Suprapubic skin (tissue), 4 donors: ENCODE measurements around the gene DDC.

Experiments used
- EP300 ChIP-seq: sonication (generic); formaldehyde crosslinking; IDR thresholded peaks from one replicate; pipeline ENCODE4 v1.6.1; 2017; ENCODE audit warnings: antibody characterized with exemption
- POLR2A ChIP-seq, 2 donors: fragments of 450-650 bp; IDR thresholded peaks; one replicate each; pipeline ENCODE4 v1.6.1; 2017; ENCODE audit warnings: antibody characterized with exemption in 2 of 2, mild to moderate bottlenecking in 2 of 2, moderate library complexity in 2 of 2
- POLR2AphosphoS5 ChIP-seq, 3 donors: sonication (generic); formaldehyde crosslinking; IDR thresholded peaks; one replicate each; pipeline ENCODE4 v1.6.1; 2017; ENCODE audit warnings: antibody characterized with exemption in 3 of 3
- TF ChIP-seq, protein P1 (sequence below), 2 donors: fragments of 200-600 bp in 1 of 2; fragments of 450-650 bp in 1 of 2; sonication (generic) in 1 of 2; IDR thresholded peaks; one replicate each; pipeline ENCODE4 v1.5.1; 2016 to 2019; ENCODE audit warnings: antibody characterized with exemption in 2 of 2, mild to moderate bottlenecking in 1 of 2, moderate library complexity in 1 of 2

DNA sequence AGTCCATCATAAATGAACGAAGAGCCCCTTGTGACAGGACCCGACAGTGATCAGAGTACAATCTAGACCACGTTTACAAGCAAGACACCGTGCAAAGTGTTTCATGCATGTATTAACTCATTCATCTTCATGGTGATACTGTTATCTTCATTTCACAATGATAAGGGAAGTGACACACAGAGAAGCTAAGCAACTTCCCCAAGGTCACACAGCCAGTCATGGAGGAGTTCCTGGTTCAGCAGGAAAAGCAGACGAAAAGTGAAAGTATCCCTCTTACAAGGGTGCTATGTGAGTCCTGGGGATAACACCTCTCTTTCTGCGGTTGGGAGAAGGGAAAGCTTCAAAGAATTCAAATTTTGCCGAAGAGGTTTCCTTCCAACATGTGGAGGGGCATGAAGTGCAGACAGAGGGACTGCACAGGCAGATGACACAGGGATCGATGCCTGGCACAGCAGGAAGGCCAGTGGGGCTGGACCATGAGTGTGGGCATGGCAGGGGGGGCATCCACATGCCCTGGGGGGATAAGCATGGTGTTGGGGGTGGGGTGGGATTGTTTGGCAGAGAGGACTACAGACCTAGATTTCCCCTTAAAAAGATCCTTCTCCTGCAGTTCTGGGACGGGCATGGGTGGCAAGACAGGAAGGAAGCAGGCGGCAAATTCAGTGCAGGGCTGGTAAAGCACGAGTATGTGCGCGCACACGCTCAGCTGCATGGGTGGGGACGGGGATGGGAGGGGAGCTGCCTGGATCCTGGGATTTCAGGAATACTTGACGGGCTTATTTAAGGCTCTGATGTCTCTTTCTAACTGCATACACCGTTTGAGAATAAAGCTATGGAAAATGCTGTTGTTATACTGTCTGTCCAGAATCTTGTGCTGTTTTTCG, 33.5 kb upstream of the DDC start:
- TF ChIP-seq, protein P1, sequence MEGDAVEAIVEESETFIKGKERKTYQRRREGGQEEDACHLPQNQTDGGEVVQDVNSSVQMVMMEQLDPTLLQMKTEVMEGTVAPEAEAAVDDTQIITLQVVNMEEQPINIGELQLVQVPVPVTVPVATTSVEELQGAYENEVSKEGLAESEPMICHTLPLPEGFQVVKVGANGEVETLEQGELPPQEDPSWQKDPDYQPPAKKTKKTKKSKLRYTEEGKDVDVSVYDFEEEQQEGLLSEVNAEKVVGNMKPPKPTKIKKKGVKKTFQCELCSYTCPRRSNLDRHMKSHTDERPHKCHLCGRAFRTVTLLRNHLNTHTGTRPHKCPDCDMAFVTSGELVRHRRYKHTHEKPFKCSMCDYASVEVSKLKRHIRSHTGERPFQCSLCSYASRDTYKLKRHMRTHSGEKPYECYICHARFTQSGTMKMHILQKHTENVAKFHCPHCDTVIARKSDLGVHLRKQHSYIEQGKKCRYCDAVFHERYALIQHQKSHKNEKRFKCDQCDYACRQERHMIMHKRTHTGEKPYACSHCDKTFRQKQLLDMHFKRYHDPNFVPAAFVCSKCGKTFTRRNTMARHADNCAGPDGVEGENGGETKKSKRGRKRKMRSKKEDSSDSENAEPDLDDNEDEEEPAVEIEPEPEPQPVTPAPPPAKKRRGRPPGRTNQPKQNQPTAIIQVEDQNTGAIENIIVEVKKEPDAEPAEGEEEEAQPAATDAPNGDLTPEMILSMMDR (IDR thresholded peaks at IDR 0.05) = no peak
- TF ChIP-seq POLR2A (IDR thresholded peaks at IDR 0.05) (no peak), POLR2AphosphoS5 (IDR thresholded peaks at IDR 0.05) (no peak), EP300 (no peak)
